ENCODE results near the gene SERP1.
"Not testable (repeated sequence)": the region's sequence is repeated elsewhere in the genome, so short reads cannot be mapped to it uniquely, and the experiment has no call there.

Gene SERP1

DNA sequence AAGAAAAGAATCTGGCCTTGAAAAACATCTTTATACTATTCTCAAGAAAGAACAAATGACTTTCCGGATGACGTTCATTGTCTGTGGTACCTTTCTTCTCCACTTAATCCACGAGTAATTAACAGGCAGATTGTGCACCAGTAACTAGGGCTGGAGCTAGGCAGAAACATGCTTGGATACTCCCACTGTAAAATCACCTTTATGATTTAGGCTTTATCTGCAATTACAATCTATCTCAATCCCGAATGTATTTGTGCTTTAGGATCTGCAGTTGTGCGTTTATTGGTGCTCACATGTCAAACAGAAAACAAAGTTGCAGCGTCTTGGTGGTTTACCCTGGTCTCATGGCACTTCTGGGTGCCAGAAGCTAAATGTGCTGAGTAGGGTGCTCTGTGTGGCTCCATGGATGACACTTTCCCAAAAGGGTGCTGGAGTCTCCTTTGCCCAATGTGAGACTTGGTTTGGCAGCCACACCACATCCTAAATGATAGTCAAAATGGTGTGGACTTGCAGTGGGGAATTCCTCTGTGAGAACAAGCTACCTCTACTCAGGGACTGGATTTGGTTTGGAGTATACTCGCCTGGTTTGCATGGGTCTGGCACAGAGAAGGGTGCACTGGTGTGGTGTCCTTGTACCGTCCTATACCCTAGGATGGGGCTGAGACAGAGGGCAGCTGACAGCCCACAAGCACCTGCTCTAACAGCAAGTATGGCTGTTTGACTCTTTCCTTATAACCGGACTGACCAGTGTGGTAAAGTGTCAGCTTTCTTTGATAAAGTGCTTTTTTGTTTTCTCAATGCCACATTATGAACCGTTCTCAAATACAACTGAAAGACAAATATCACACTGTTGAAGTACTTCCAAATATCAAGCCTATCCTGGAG lies 7.7 kb downstream of the SERP1 start:
- DNase-seq: no peak

DNA sequence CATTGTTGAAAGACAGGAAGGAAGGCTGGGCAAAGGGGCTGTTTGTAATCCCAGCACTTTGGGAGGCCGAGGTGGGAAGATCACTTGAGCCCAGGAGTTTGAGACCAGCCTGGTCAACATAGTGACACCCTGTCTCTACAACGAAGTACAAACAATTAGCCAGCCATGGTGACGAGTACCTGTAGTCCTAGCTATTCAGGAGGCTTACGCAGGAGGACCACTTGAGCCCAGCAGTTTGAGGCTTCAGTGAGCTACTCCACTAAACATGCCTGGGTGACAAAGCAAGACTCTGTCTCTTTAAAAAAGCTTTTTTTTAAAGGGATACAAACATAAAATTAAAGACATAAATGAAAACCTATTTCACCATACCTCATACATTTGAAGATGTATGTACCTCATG lies 11.1 kb downstream of the SERP1 start:
- DNase-seq: no peak

DNA sequence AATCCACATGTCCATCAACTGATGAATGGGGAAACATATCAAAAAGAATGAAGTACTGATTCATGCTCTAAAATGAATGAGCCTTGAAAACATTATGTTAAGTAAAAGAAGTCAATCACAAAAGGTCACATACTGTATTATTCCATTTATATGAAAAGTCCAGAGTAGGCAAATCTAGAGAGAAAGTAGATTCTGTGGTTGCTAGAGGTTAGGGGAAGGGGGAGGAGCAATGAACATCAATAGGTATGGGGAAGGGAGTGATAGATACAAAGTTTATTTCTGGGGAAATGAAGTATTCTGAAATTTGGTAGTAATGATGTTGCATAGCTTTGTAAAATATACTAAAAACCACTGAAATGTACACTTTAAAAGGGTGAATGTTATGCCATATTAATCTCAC lies 14.5 kb downstream of the SERP1 start:
- no peak for DNase-seq

DNA sequence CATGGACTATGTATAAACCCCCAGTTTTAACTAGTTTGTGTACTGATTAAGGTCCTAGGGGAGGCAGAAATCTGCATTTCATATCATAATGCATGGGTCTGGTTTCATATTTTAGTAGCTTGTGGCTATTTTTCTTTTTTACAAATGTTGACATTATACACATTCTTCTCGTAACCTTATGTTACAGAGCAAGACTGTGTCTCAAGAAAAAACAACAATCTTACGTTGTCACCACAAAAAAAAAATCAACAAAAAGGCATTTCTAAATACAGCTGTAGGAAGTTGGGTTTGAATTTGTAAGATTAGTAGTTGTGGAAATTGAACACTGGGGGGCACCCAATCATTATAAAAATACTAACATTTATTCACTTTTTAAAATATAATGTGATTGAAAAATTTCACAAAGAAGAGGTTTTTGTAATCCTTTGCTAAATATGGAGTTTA lies 17.9 kb downstream of the SERP1 start:
- DNase-seq: no peak

DNA sequence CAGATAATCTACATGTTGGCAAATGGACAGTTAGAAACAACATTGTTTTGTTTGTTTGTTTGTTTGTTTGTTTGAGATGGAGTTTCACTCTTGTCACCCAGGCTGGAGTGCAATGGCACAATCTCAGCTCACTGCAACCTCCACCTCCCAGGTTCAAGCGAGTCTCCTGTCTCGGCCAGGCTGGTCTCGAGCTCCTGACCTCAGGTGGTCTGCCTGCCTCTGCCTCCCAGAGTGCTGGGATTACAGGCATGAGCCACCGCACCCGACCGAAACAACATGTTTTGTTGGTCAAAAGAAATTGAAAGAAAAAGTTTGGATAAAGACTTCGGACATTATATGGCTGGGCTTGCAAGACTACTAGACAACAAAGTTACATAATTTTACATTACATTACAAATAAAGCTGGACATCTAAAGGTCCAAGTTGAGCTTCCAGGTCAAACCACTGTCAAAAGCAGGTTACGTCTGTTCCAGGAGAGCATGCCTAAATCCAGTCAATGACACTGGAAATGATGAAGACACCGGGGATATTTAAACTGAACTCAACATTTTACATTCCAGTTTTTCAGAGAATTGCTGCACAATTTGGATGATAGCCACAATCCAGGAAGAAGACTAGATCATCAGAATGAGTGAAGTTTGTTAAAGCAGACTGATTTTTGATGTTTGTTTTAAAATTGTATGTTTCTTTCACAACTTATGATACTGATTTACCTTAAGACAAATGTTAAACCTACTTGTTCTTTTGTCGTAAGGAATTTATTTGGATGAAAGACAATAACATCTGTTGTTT lies 18.6 kb downstream of the SERP1 start:
- no peak for DNase-seq

DNA sequence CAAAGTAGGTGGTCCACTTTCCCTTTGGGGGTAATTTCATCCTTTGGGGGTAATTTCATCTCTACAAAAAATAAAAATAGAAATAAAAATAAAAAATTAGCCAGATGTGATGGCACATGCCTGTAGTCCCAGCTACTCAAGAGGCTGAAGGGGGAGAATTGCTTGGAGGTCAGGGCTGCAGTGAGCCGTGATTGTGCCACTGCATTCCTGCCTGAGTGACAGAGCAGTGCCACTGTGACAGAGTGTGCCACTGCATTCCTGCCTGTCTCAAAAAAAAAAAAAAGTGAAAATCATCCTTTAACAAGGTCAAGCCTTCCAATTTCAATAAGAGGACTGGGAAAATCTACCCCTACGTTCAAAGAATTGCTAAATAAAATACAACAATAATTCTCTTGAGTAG lies 22.8 kb downstream of the SERP1 start:
- no peak for DNase-seq

DNA sequence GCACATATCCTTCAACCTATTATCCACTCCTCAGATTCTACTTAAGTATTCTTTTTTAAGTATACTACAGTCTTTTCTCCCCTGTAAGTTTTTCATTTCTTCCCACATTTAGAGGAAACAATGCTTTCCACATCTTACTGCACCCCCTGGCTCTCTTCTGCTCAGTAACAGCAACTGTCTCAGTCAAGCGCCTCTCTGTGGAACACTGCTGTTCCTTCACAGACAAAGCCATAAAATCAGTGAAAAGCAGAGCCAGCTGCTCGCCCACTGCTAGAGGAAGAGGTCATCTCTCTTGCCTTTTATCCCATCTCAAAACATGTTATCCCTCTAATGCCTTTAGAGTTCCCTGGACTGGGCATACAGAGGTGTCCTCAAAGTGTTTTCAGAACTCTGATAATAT lies 24.8 kb downstream of the SERP1 start:
- DNase-seq: no peak

DNA sequence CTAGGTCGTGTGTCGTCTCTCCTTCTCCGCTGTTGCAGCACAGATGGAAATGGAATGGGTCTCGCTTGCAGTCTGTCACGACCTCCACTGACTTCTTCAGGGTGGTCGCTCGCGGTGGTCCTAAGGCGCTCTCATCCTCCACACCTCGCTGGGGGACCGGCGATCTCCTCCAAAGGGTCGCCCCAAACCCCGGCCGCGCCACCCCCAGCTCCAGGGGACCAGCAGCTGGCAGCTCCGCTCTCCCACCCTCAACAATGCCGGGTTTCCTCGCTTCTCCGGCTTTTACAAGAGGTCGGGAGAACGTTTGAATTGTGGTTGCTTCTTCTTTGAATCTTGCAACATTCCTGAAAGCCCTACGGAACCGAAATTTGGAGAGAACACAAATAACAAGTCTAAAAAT lies 25.9 kb downstream of the SERP1 start:
- DNase-seq: no peak

DNA sequence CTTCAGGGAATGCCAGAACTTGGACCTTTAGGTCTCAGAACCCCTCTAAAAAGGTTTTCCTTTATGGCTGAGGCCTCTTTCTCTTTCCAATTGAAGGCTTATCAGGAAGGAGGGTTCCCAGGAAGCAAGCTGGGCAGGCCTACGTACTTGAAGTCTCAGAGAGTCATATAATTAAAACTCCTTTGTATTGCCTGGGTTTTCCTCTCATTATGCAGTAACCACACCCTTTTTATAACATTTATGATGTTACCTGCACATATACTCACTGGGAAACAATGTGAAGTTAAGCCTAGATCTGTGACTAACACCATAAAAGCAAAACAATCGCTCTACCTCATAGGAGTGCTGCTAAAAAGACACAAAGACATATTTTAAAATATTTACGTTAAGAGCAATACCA lies 27.3 kb downstream of the SERP1 start:
- DNase-seq: no peak

DNA sequence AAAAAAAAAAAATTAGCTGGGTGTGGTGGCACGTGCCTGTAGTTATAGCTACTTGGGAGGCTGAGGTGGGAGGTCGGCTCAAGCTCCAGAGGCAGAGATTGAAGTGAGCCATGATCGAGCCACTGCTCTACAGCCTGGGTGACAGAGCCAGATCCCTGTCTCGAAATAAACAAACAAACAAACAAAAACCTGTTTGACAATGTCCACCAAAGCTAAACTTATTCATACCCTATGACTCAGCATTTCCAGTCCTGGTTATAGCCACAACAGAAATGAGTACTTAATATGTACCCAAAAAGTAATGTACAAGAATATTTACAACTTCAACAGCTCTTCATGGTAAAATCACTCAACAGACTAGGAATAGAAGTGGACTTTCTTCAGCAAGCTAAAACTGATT lies 31.1 kb downstream of the SERP1 start:
- DNase-seq: no peak

DNA sequence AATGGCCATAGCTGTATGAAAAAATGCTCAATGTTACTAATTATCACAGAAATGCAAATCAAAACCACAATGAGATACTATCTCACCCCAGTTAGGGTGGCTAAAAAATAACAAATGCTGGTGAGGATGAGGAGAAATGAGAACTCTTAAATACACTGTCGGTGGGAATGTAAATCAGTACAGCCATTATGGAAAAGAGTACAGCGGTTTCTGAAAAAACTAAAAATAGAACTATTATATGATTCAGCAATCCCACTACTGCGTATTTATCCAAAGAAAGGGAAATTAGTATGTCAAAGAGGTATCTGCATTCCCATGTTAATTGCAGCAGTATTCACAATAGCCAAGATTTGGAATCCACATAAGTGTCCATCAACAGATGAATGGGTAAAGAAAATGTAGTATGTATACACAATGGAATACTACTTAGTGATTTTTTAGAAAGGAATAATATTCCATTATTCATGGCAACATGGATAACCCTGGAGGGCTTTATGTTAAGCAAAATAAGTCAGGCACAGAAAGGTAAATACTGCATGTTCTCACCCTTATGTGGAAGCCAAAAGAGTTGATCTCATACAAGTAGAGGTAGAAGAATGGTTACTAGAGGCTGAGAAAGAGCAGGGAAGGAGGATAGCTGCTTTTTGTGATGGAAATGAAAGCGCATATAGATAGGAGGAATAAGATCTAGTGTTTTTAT lies 35.0 kb downstream of the SERP1 start:
- DNase-seq: no peak

DNA sequence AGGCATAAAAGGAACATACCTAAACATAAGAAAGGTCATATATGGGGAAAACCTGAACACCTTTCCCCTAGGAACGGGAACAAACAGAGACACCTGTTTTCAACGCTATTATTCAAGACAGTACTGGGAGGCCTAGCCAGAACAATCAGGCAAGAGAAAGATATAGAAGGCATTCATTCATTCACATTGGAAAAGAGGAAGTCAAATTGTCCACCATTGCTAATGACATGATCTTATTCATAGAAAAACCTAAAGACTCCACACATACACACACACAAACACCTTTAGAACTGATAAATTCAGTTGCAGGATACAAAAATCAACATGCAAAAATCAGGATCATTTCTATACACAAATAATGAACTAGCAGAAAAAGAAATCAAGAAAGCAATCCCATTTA lies 36.5 kb downstream of the SERP1 start:
- DNase-seq: no peak

DNA sequence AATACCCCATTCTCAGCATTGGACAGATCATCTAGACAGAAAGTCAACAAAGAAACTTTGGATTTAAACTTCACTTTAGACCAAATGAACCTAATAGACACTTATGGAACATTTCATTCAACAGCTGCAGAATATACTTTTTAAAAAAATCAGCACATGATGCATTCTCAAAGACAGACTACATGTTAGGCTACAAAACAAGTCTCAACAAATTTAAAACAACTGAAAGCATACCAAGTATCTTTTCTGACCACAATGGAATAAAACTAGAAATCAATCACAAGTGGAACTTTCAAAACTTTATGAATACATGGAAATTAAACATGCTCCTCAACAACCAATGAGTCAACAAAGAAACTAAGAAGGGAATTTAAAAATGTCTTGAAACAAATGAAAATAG lies 37.9 kb downstream of the SERP1 start:
- no peak for DNase-seq

DNA sequence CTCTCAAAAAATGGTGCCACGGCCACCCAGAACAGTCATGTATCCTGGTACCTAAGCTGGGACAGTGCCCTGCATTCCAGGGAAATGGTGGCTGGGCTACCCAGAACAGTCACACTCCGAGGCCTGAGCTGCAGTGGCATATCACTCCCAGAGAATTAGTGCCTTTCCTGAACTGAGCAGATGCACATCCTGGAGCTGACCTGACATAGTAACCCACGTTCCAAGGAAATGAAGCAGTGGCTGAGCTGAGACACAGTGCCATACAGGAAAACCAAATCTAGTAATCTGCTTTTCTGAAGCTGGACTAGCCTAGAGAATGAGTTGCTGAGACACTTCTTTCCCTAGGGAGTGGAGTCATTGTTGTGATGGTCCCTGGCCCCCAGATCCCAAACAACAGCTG lies 41.8 kb downstream of the SERP1 start:
- no peak for DNase-seq

DNA sequence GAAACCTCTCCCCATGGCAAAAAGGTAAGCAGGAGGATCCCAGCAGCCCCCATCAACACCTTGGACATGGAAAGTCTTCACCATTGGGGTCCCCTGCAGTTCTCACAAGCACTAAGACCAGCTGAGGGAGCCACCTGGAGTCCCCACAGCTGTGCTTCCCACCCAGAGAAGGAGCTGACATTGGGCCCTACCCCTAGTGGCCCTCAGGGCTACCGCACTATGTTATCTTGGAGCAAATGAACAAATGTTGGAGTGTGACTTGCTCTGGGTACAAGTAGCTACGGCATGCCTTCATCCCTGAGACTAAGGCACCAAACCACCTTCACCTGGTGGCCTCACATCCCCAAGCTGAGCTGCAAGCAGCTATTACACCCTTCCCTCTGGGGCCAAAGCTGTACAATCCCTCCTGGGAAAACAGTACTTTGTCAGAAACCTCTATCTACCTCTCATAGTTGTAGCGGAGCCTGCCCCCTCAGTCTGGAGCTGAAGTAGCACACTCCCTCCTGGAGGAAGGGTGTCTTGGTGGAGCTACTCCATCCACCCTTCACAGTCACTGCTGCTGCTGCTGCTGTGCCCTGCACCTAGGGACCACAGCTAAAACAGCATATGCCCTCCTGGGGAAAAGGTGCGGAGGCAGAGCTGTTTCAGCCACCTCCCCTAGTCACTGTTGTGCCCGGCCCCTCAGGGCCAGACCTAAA lies 42.7 kb downstream of the SERP1 start:
- no peak for DNase-seq

DNA sequence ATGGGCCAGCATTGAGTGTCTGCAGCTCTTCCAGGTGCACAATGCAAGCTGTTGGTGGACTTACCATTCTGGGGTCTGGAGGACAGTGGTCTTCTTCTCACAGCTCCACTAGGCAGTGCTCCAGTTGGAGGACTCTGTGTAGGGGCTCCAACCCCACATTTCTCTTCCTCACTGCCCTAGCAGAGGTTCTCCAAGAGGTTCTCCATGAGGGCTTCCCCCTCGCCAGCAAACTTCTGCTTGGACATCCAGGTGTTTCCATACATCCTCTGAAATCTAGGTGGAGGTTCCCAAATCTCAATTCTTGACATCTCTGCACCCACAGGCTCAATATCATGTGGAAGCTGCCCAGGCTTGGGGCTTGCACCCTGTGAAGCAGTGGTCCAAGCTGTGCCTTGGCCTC lies 45.3 kb downstream of the SERP1 start:
- not testable (repeated sequence) for DNase-seq

DNA sequence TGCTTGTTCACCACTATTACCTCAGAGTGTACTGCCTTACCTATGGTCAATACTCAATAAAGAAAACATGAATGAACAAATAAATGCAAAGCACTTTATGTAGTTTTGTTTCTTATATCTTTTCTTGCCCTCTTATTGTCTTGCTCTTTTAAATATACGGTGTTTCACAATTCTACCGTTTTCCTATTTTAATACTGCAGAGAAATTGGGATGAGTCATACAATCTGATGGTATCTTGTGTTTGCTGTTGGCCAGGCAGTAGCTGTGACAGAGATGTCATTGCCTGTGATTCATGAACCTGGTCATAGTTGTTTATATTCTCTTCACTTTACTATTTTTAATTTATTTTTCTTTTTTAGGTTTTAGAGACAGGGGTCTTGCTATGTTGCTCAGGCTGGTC lies 48.3 kb downstream of the SERP1 start:
- no peak for DNase-seq

DNA sequence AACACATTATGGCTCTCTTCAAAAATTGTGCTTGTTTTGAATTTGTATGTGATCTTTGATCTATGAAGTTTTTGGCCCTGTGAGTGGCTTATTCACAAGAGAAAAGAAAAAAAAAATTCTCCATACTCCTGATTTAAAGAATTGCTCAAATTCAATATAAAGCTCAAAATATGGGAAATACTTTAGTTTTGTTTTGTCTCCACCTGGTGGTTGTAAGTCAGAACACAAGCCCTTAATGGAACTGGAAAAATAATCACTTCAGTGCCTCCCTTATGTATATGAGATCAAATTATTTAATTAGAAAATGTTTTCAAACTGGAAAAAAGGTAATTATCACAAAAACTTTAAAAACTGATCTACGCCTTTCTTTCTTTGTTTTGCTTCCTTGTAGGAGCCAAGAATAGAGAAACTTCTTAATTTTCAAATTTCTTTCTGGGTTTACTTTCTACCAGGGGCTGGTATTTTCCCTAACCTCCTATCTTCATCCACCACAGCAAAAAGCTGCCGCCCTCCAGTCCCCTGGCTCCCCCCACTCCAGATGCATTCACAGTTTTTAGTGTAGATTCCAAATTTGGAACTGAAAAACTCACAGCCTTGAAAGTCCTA lies 50.6 kb downstream of the SERP1 start:
- DNase-seq: peak; percentile 49

DNA sequence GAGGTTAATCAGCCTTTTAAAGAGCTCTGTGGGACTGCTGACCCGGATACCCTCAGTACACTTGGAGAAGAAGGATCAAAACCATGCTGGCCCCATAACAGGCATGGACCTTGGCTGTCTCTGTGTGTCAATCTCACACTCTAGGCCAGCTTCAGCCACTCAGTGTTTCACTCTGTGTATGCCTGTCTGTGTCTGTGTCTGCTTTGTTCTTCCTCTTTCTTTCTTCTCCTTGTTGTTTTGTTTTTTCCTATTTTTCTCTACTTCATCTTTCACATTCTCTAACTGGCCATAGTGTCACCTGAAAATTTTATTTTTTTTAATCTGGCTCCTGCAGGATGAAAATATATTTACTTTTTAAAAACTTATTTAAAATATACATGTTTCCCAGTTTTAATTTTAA lies 51.1 kb downstream of the SERP1 start:
- no peak for DNase-seq

DNA sequence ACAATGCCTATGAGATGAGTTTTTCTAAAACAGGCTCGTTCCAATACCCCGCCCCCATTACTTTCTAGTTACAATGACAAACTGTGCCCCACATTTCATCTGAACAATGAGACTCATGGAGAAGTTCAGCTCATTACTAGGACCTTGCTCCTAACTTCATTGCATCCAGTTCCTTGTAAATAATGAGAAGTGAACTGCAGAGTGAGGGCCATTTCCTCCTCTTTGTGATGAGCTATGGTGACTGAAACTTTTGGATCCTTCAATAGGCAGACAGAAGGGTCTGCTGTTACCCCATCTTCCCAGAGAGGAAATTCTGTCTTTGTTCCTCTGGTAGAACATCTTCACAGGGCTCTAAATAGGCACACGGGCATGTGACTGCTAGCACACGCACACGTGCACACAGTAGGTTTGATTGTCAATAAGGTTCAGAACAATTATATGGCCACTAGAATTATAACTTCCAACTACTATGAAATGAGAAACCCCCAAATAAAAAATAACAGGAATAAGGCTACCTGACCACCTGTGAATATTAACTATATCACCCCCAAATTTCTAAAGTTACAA lies 51.8 kb downstream of the SERP1 start:
- no peak for DNase-seq
